ENCODE results near the gene COMMD7. TPM values are rescaled to one million over a fixed set of nuclear protein-coding genes. Genes with fewer than 3 reads are reported as not detected.
A peak's percentile ranks its signal among the peaks of the same experiment; 100 is the strongest.

COMMD7 gene
- total and polyA plus RNA-seq, 12 donors: 16.4 to 58.6 (median 40.4) TPM

- Histone ChIP-seq H3K27me3 (no peaks in the 10 kb centered on the region), H3K4me1 (replicated peaks in 1 of 2) (peaks cover 0 to 6% of the 10 kb centered on the region in 2 donors), H3K4me3 (no peak overlapping the region), H3K27ac (no peak overlapping the region), H3K36me3 (replicated peaks in 1 of 2) (no peaks in the 10 kb centered on the region), H3K9me3 (replicated peaks in 1 of 3) (no peaks in the 10 kb centered on the region)
- WGBS, 4 donors: 51 to 60% (median 52%) methylated on average over 8 to 10 of the region's 10 CpGs
- intact Hi-C loops (cut with DNase I): no loop called here
- TF ChIP-seq POLR2A (IDR thresholded peaks at IDR 0.05): no peak
- TF ChIP-seq CTCF (IDR thresholded peaks at IDR 0.05): no peak
- peak in 2 of 7 donors; percentile 14 to 33 for DNase-seq
These were observed 9.4 kb upstream of the COMMD7 start for GRCh38 chr20:32752458-32753250.

DNA sequence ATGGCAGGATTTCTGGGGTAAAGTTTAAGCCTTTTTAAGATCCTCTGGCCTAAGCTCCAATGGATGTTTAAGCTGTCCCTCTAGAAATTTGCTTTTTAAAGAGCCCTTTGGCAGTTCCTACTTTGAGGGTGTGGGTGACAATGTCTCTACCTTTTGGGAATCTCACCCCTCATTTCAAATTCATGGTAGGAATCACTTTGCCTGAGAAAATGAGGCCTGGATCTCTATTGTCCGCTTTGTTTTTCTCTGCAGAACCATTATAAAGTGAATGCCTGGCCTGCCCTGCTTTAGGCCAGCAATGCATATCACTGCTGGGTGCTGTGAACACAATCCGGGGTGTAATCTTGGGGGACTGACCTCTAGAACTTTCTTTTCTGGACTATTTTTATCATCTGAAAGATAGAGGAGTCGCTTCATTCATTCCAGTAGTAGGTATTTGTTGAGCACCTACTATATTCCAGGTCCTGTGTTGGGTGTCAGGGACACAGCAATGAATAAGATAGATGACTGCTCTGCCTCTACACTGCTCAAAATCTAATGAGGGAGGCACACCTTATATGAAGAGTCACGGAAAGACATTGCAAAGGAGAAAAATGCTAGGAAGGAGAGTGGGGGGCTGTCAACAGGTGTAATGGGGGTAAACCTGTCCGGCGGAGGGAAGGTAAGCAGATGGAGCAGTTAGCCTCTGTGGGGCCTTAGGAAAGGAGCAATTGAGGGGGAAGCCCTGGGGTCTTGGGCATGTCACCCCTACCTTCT, 8.6 kb upstream of the COMMD7 start:
- intact Hi-C loops (cut with DNase I): no loop called here
- H3K27ac ChIP-seq: no peak overlapping the region
- no peak for DNase-seq
- H3K4me1 ChIP-seq (replicated peaks in 1 of 2): peaks cover 0 to 6% of the 10 kb centered on the region in 2 donors
- TF ChIP-seq CTCF (IDR thresholded peaks at IDR 0.05) (no peak), POLR2A (IDR thresholded peaks at IDR 0.05) (no peak)
- H3K36me3 ChIP-seq (replicated peaks in 1 of 2): no peaks in the 10 kb centered on the region
- no peaks in the 10 kb centered on the region for H3K27me3 ChIP-seq
- WGBS, 4 donors: 88 to 89% (median 88%) methylated on average over 6 of the region's 6 CpGs
- H3K9me3 ChIP-seq (replicated peaks in 1 of 3): no peaks in the 10 kb centered on the region
- H3K4me3 ChIP-seq: no peak overlapping the region

- Histone ChIP-seq H3K4me1 (replicated peaks in 1 of 2) (peaks cover 0 to 6% of the 10 kb centered on the region in 2 donors), H3K9me3 (replicated peaks in 1 of 3) (no peaks in the 10 kb centered on the region), H3K36me3 (replicated peaks in 1 of 2) (no peaks in the 10 kb centered on the region), H3K27me3 (no peaks in the 10 kb centered on the region), H3K4me3 (no peak overlapping the region), H3K27ac (no peak overlapping the region)
- intact Hi-C loops (cut with DNase I): no loop called here
- no peak for DNase-seq
- TF ChIP-seq CTCF (IDR thresholded peaks at IDR 0.05): no peak
- TF ChIP-seq POLR2A (IDR thresholded peaks at IDR 0.05): no peak
These were observed 8.0 kb upstream of the COMMD7 start for GRCh38 chr20:32751293-32751692.

DNA sequence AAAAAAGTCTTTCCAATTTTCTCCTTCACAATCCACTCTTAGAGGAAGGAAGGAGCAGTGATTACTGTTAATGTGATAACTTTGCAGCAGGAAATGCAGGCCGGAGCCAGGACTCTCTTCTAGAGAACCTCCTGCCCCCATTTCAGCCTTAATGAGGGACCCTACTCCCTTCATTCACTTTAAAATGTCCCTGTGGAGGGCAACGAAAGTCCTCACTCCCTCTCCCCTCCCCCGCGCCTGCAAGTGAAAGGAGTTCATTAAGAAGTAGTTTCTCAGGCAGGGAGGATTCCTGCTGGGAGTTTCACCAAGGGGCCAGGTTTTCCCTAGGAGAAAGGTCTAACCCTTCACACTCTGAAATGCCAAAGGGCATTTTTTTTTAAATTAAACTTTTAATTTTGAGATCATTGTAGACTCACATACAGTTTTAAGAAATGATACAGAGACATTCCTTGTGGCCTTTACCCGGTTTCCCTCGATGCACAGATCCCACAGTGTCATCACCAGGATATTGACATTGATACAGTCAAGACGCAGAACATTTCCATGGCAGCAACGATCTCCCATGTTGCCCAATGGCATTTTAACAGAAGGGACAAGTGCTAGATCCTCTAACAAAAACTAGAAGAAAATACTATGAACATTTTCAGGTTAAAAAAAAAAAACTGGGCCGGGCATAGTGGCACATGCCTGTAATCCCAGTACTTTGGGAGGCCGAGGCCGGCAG, 6.8 kb upstream of the COMMD7 start:
- intact Hi-C loops (cut with DNase I): no loop called here
- Histone ChIP-seq H3K27ac (no peak overlapping the region), H3K4me3 (no peak overlapping the region), H3K27me3 (no peaks in the 10 kb centered on the region), H3K4me1 (replicated peaks in 1 of 2) (peaks cover 0 to 6% of the 10 kb centered on the region in 2 donors), H3K36me3 (replicated peaks in 1 of 2) (no peaks in the 10 kb centered on the region), H3K9me3 (replicated peaks in 1 of 3) (no peaks in the 10 kb centered on the region)
- no peak for DNase-seq
- TF ChIP-seq POLR2A (IDR thresholded peaks at IDR 0.05) (no peak), CTCF (IDR thresholded peaks at IDR 0.05) (no peak)
- 79 to 85% (median 82%) methylated on average over 11 of the region's 11 CpGs for WGBS, 4 donors
